ENCODE measurements around the gene C4A.

GRCh38 chr6:31935021-31935420 is 46.8 kb upstream of the C4A start:
- no peak for TF ChIP-seq CTCF (IDR thresholded peaks at IDR 0.05)
- no peak for TF ChIP-seq REST (IDR thresholded peaks at IDR 0.05; ENCODE audit: insufficient read depth in 1 of 2, low read depth in 2 of 2, low read length in 1 of 2)
- TF ChIP-seq POLR2AphosphoS5 (IDR thresholded peaks at IDR 0.05; ENCODE audit: low read depth, low read length): no peak
- no peak for TF ChIP-seq SIN3A (IDR thresholded peaks at IDR 0.05; ENCODE audit: borderline replicate concordance, insufficient read depth, low read depth, low read length)
- TF ChIP-seq TCF7L2 (IDR thresholded peaks at IDR 0.05; ENCODE audit: low read depth, low read length): no peak
